Upper lobe of right lung (tissue), 1 donor: ENCODE results near the gene DGAT2L6. TPM values are rescaled to one million over a fixed set of nuclear protein-coding genes. Genes with fewer than 3 reads are reported as not detected.

Source experiments
- ATAC-seq: fragments of 200-7000 bp; cut with Tn5 transposase; one replicate; pipeline ENCODE4 v1.9.1; 2020; ENCODE audit warnings: mild to moderate bottlenecking, moderate library complexity
- DNase-seq: peaks from one replicate; pipeline ENCODE4 v3.0.0-alpha.2; 2020
- H3K27ac ChIP-seq: fragments of 200-600 bp; one replicate; pipeline ENCODE4 v1.8.0; 2022
- H3K27me3 ChIP-seq: fragments of 200-600 bp; one replicate; pipeline ENCODE4 v1.8.0; 2022; ENCODE audit warnings: mild to moderate bottlenecking
- H3K36me3 ChIP-seq: fragments of 200-600 bp; one replicate; pipeline ENCODE4 v1.8.0; 2022
- H3K4me1 ChIP-seq: fragments of 200-600 bp; one replicate; pipeline ENCODE4 v1.8.0; 2022
- H3K4me3 ChIP-seq: fragments of 200-600 bp; one replicate; pipeline ENCODE4 v1.8.0; 2022; ENCODE audit warnings: mild to moderate bottlenecking
- H3K9me3 ChIP-seq: fragments of 200-600 bp; one replicate; pipeline ENCODE4 v1.8.0; 2022
- CTCF ChIP-seq: fragments of 200-600 bp; IDR thresholded peaks from one replicate; pipeline ENCODE4 v1.8.0; 2022; ENCODE audit warnings: antibody characterized with exemption
- intact Hi-C: fragments of 100-400 bp; cut with DNase I; formaldehyde crosslinking; loops from one replicate; pipeline ENCODE4 v1.11.0; 2022
- total RNA-seq: library from RNA; stranded (reverse); fragmentation: NEBNext Ultra II Directional; extraction: Animal tissue kit (Norgen Biotek cat#: 25700); gene quantifications from one replicate; pipeline ENCODE4 v1.2.1, GENCODE V29; 2021
- donor health status: DM: no; HTN: yes; CAD: no; lungs with severe emphysema.

Gene DGAT2L6
- total RNA-seq, 1 donor from 2014 or later = not detected

- no peak for ATAC-seq
- H3K4me3 ChIP-seq = no peak overlapping the region
- no peaks in the 10 kb centered on the region for H3K4me1 ChIP-seq
- H3K9me3 ChIP-seq = no peaks in the 10 kb centered on the region
- no peaks in the 10 kb centered on the region for H3K27me3 ChIP-seq
- H3K27ac ChIP-seq = no peak overlapping the region
- intact Hi-C loops = no loop called here
- no peak for DNase-seq
- TF ChIP-seq CTCF = no peak
- no peaks in the 10 kb centered on the region for H3K36me3 ChIP-seq
Observed at GRCh38 chrX:70166601-70167590, 10.4 kb upstream of the DGAT2L6 start.

- TF ChIP-seq CTCF = no peak
- no peaks in the 10 kb centered on the region for H3K9me3 ChIP-seq
- H3K27ac ChIP-seq = peak overlapping the region; percentile 42
- H3K27me3 ChIP-seq = no peaks in the 10 kb centered on the region
- H3K4me3 ChIP-seq = peak overlapping the region; percentile 16
- H3K36me3 ChIP-seq = no peaks in the 10 kb centered on the region
- intact Hi-C loops = no loop called here
- no peaks in the 10 kb centered on the region for H3K4me1 ChIP-seq
- no peak for DNase-seq
- peak; percentile 71 for ATAC-seq
Observed at GRCh38 chrX:70168238-70169188, 8.8 kb upstream of the DGAT2L6 start.

- H3K27me3 ChIP-seq = no peaks in the 10 kb centered on the region
- ATAC-seq (no peak), DNase-seq (no peak)
- H3K9me3 ChIP-seq = no peaks in the 10 kb centered on the region
- TF ChIP-seq CTCF = no peak
- peak overlapping the region; percentile 42 for H3K27ac ChIP-seq
- no peaks in the 10 kb centered on the region for H3K4me1 ChIP-seq
- H3K4me3 ChIP-seq = no peak overlapping the region
- intact Hi-C loops = no loop called here
- no peaks in the 10 kb centered on the region for H3K36me3 ChIP-seq
Observed at GRCh38 chrX:70169281-70169680, 8.0 kb upstream of the DGAT2L6 start.

- TF ChIP-seq CTCF = no peak
- ATAC-seq = no peak
- H3K27me3 ChIP-seq = no peaks in the 10 kb centered on the region
- intact Hi-C loops = no loop called here
- DNase-seq = no peak
- H3K9me3 ChIP-seq = no peaks in the 10 kb centered on the region
- no peaks in the 10 kb centered on the region for H3K36me3 ChIP-seq
- H3K27ac ChIP-seq = no peak overlapping the region
- no peaks in the 10 kb centered on the region for H3K4me1 ChIP-seq
- no peak overlapping the region for H3K4me3 ChIP-seq
Observed at GRCh38 chrX:70171624-70172023, 5.7 kb upstream of the DGAT2L6 start.

- DNase-seq (no peak), ATAC-seq (no peak)
- TF ChIP-seq CTCF = no peak
- Histone ChIP-seq H3K4me1 (no peaks in the 10 kb centered on the region), H3K9me3 (no peaks in the 10 kb centered on the region), H3K27me3 (no peaks in the 10 kb centered on the region), H3K27ac (no peak overlapping the region), H3K4me3 (no peak overlapping the region), H3K36me3 (no peaks in the 10 kb centered on the region)
- intact Hi-C loops = no loop called here
Observed at GRCh38 chrX:70172221-70172620, 5.1 kb upstream of the DGAT2L6 start.
